Esophagus muscularis mucosa (tissue), 4 donors: ENCODE results near the gene GUCY1B1. TPM values are rescaled to one million over a fixed set of nuclear protein-coding genes. Genes with fewer than 3 reads are reported as not detected.

ENCODE experiments used
- DNase-seq: peaks from one replicate; pipeline ENCODE4 v3.0.0-alpha.2; 2017; ENCODE audit errors: extremely low spot score
- H3K27ac ChIP-seq, 4 donors: fragments of 200-600 bp; sonication (generic); replicated peaks in 1 of 4; 1 replicate in 3 of 4; 2 replicates in 1 of 4; pipeline ENCODE4 v1.5.1; 2016 to 2019; ENCODE audit warnings: mild to moderate bottlenecking in 1 of 4
- H3K27me3 ChIP-seq, 4 donors: fragments of 200-600 bp; sonication (generic); one replicate each; pipeline versions ENCODE4 v1.5.1 to v1.6.0; 2016 to 2019
- H3K36me3 ChIP-seq, 4 donors: fragments of 200-600 bp; sonication (generic); one replicate each; pipeline ENCODE4 v1.5.1; 2016 to 2019
- H3K4me1 ChIP-seq, 4 donors: fragments of 200-600 bp; sonication (generic); one replicate each; pipeline ENCODE4 v1.5.1; 2016 to 2019
- H3K4me3 ChIP-seq, 4 donors: fragments of 200-600 bp; sonication (generic); 1 replicate in 2 of 4; 2 replicates in 2 of 4; pipeline ENCODE4 v1.5.1; 2016 to 2019; ENCODE audit warnings: mild to moderate bottlenecking in 4 of 4, moderate library complexity in 1 of 4
- H3K9me3 ChIP-seq, 4 donors: fragments of 200-600 bp; sonication (generic); 1 replicate in 3 of 4; 2 replicates in 1 of 4; pipeline ENCODE4 v1.5.1; 2016 to 2019
- EP300 ChIP-seq: sonication (generic); formaldehyde crosslinking; IDR thresholded peaks from one replicate; pipeline ENCODE4 v1.6.1; 2017; ENCODE audit warnings: antibody characterized with exemption
- POLR2A ChIP-seq: fragments of 450-650 bp; IDR thresholded peaks from one replicate; pipeline ENCODE4 v1.6.1; 2017; ENCODE audit warnings: antibody characterized with exemption, moderate library complexity, mild to moderate bottlenecking, low read depth
- POLR2AphosphoS5 ChIP-seq, 2 donors: sonication (generic); formaldehyde crosslinking; IDR thresholded peaks; one replicate each; pipeline ENCODE4 v1.6.1; 2017; ENCODE audit warnings: antibody characterized with exemption in 2 of 2
- WGBS: methylation state at CpG from one replicate; pipeline ENCODE4 v1.1.5; 2018; 5-methylcytosine and 5-hydroxymethylcytosine counted together
- intact Hi-C: fragments of 100-400 bp; cut with DNase I; formaldehyde crosslinking; loops from one replicate; pipeline ENCODE4 v1.15.1; 2023
- total RNA-seq, 4 donors: library from RNA; depleted of rRNA; stranded (reverse); fragments of >200 nt; gene quantifications; one replicate each; pipeline versions ENCODE4 v1.1.0 to v1.2.1, GENCODE V29; 2016
- TF ChIP-seq, protein P1 (sequence below), 3 experiments: fragments of 200-600 bp in 2 of 3; fragments of 450-650 bp in 1 of 3; sonication (generic) in 2 of 3; IDR thresholded peaks; one replicate each; pipeline ENCODE4 v1.5.1; 2017 to 2019; ENCODE audit warnings: antibody characterized with exemption in 3 of 3, mild to moderate bottlenecking in 2 of 3, moderate library complexity in 1 of 3

Gene GUCY1B1
- total RNA-seq, 4 donors from 2014 or later = 30.6 to 61.9 (median 41.6) TPM

- Histone ChIP-seq H3K27ac (peak overlapping the region; percentile 23 to 68 (median 48)), H3K9me3 (no peaks in the 10 kb centered on the region), H3K4me3 (no peak overlapping the region), H3K27me3 (no peaks in the 10 kb centered on the region), H3K4me1 (peaks cover 5 to 37% (median 30%) of the 10 kb centered on the region in 4 donors), H3K36me3 (peaks cover 0 to 8% (median 4%) of the 10 kb centered on the region in 4 donors)
- TF ChIP-seq POLR2AphosphoS5 (IDR thresholded peaks at IDR 0.05) (no peak), EP300 (no peak), POLR2A (no peak)
- TF ChIP-seq, protein P1, sequence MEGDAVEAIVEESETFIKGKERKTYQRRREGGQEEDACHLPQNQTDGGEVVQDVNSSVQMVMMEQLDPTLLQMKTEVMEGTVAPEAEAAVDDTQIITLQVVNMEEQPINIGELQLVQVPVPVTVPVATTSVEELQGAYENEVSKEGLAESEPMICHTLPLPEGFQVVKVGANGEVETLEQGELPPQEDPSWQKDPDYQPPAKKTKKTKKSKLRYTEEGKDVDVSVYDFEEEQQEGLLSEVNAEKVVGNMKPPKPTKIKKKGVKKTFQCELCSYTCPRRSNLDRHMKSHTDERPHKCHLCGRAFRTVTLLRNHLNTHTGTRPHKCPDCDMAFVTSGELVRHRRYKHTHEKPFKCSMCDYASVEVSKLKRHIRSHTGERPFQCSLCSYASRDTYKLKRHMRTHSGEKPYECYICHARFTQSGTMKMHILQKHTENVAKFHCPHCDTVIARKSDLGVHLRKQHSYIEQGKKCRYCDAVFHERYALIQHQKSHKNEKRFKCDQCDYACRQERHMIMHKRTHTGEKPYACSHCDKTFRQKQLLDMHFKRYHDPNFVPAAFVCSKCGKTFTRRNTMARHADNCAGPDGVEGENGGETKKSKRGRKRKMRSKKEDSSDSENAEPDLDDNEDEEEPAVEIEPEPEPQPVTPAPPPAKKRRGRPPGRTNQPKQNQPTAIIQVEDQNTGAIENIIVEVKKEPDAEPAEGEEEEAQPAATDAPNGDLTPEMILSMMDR (IDR thresholded peaks at IDR 0.05) = no peak
- no peak for DNase-seq
- WGBS = 80% methylated on average over 8 of the region's 8 CpGs
- intact Hi-C loops = no loop called here
Measured at GRCh38 chr4:155772459-155773195, 13.8 kb downstream of the GUCY1B1 start.

DNA sequence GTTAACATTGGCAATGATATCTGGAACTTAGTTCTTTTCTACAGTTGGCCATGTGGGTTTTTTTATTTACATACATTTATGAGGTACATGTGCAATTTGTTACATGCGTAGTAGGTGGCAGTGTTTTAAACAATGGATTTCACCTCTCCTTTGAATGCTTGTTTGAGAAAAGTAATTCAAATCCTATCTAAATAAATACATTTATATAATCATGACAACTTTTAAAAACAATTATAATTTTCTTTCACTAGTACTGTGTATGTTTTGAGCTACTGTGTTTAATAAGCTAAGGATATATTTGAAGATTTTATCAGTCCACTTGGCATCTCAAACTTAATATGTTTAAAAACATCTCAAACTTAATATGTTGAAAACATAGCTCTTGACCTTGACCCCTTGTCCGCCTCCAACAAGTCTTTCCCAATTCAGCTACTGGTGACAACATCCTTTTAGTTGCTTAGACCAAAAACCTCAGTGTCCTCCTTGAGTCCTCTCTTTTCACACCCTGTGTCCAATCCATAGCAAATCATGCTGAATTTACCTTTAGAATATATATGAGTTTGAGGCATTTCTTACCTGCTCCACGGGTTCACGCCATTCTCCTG is 14.5 kb downstream of the GUCY1B1 start:
- intact Hi-C loops = no loop called here
- Histone ChIP-seq H3K4me3 (no peak overlapping the region), H3K36me3 (peaks cover 0 to 8% (median 4%) of the 10 kb centered on the region in 4 donors), H3K27ac (peak overlapping the region; percentile 23 to 68 (median 48)), H3K9me3 (no peaks in the 10 kb centered on the region), H3K4me1 (peaks cover 5 to 43% (median 37%) of the 10 kb centered on the region in 4 donors), H3K27me3 (no peaks in the 10 kb centered on the region)
- TF ChIP-seq POLR2A = no peak
- DNase-seq = no peak
- 81% methylated on average over 4 of the region's 4 CpGs for WGBS

- 66% methylated on average over 4 of the region's 4 CpGs for WGBS
- H3K36me3 ChIP-seq = peaks cover 0 to 8% (median 4%) of the 10 kb centered on the region in 4 donors
- H3K27me3 ChIP-seq = no peaks in the 10 kb centered on the region
- TF ChIP-seq, protein P1 (IDR thresholded peaks at IDR 0.05) = no peak
- no peak for TF ChIP-seq POLR2AphosphoS5 (IDR thresholded peaks at IDR 0.05)
- no peaks in the 10 kb centered on the region for H3K9me3 ChIP-seq
- H3K27ac ChIP-seq = peak overlapping the region; percentile 23 to 68 (median 48)
- H3K4me3 ChIP-seq = no peak overlapping the region
- DNase-seq = no peak
- intact Hi-C loops = no loop called here
- H3K4me1 ChIP-seq = peaks cover 5 to 47% (median 43%) of the 10 kb centered on the region in 4 donors
Measured at GRCh38 chr4:155774033-155774432, 15.2 kb downstream of the GUCY1B1 start.

DNA sequence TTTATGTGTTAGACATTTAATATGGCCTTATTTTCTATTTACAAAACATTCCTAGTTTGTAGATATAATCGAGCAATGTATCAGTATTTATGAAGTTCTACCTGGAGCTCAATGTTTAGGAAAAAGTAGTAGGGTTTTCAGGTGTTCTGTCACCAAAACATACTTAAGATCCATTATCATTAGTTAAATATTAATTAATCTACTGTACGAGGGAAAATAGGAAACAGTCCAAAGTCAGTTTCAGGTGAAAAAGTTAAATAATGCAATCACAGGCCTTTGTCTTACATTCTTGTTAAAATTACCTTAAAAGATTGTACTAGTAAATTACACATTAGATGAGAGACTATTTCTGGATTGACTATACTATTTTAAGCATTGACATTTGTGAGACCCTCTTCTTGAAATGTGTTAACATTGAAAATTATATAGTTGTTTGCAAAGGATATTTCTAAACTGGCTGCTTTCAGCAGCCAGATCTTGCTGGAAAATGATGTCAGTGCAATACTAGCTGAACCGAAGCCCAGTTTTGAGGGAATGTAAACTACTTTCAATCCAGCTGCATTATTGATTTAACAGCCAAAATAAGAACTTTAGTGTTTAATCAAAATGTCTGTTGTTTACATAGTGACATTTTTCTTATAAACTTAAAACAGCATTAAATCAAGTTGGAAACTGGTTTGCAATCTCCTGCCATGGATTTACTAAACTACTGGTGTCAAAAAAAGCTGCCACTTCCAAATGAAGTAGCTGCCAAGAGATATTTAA is 19.3 kb downstream of the GUCY1B1 start:
- intact Hi-C loops = no loop called here
- WGBS = 39% methylated on average over 3 of the region's 3 CpGs
- H3K9me3 ChIP-seq = no peaks in the 10 kb centered on the region
- TF ChIP-seq POLR2A = no peak
- TF ChIP-seq POLR2AphosphoS5 (IDR thresholded peaks at IDR 0.05) = no peak
- TF ChIP-seq EP300 = no peak
- H3K27me3 ChIP-seq = no peaks in the 10 kb centered on the region
- H3K27ac ChIP-seq = peak overlapping the region; percentile 57 to 70 (median 60)
- peaks cover 0 to 8% (median 4%) of the 10 kb centered on the region in 4 donors for H3K36me3 ChIP-seq
- H3K4me3 ChIP-seq = no peak overlapping the region
- DNase-seq = no peak
- peaks cover 11 to 56% (median 55%) of the 10 kb centered on the region in 4 donors for H3K4me1 ChIP-seq

GRCh38 chr4:155780775-155781174 is 22.0 kb downstream of the GUCY1B1 start:
- intact Hi-C loops = no loop called here
- no peak for DNase-seq
- H3K27ac ChIP-seq = peak overlapping the region in 3 of 4 donors; percentile 45 to 57 (median 47)
- peaks cover 10 to 55% (median 50%) of the 10 kb centered on the region in 4 donors for H3K4me1 ChIP-seq
- H3K9me3 ChIP-seq = no peaks in the 10 kb centered on the region
- no peak overlapping the region for H3K4me3 ChIP-seq
- no peaks in the 10 kb centered on the region for H3K36me3 ChIP-seq
- 23% methylated on average over 1 of the region's 1 CpG for WGBS
- TF ChIP-seq, protein P1 (IDR thresholded peaks at IDR 0.05) = no peak
- no peaks in the 10 kb centered on the region for H3K27me3 ChIP-seq
